Body of pancreas (tissue), 4 donors: ENCODE results near the gene MET.

Source experiments
- CTCF ChIP-seq, 7 experiments: fragments of 450-650 bp in 4 of 7; fragments of 200-600 bp in 3 of 7; sonication (generic) in 3 of 7; IDR thresholded peaks; one replicate each; pipeline ENCODE4 v1.5.1; 2016 to 2019; ENCODE audit warnings: antibody characterized with exemption in 7 of 7
- POLR2A ChIP-seq, 3 donors: fragments of 450-650 bp; IDR thresholded peaks; one replicate each; pipeline ENCODE4 v1.6.1; 2016; ENCODE audit warnings: antibody characterized with exemption in 3 of 3, mild to moderate bottlenecking in 2 of 3

GRCh38 chr7:116797612-116798011, 125.6 kb downstream of the MET start:
- TF ChIP-seq CTCF (IDR thresholded peaks at IDR 0.05) (no peak), POLR2A (IDR thresholded peaks at IDR 0.05) (no peak)
